GM11168 (cell line): Measurements from ENCODE around the gene ADM5.

Experiments used
- in situ Hi-C: fragments of 300-500 bp; cut with MboI; formaldehyde crosslinking; loops from one replicate; pipeline ENCODE4 v1.12.0; 2022; ENCODE audit warnings: low sequenced_read_pairs; ENCODE audit not compliant: unreplicated experiment

ADM5 gene

GRCh38 chr19:49679771-49680413, 9.5 kb upstream of the ADM5 start:
- in situ Hi-C loops, result no loop called here

- in situ Hi-C loops, result no loop called here
Observed at GRCh38 chr19:49680421-49681351, 8.7 kb upstream of the ADM5 start.

- in situ Hi-C loops, result no loop called here
Observed at GRCh38 chr19:49681830-49682229, 7.6 kb upstream of the ADM5 start.

GRCh38 chr19:49682274-49682673, 7.1 kb upstream of the ADM5 start:
- in situ Hi-C loops, result no loop called here

GRCh38 chr19:49683814-49684250, 5.6 kb upstream of the ADM5 start:
- in situ Hi-C loops, result no loop called here

DNA sequence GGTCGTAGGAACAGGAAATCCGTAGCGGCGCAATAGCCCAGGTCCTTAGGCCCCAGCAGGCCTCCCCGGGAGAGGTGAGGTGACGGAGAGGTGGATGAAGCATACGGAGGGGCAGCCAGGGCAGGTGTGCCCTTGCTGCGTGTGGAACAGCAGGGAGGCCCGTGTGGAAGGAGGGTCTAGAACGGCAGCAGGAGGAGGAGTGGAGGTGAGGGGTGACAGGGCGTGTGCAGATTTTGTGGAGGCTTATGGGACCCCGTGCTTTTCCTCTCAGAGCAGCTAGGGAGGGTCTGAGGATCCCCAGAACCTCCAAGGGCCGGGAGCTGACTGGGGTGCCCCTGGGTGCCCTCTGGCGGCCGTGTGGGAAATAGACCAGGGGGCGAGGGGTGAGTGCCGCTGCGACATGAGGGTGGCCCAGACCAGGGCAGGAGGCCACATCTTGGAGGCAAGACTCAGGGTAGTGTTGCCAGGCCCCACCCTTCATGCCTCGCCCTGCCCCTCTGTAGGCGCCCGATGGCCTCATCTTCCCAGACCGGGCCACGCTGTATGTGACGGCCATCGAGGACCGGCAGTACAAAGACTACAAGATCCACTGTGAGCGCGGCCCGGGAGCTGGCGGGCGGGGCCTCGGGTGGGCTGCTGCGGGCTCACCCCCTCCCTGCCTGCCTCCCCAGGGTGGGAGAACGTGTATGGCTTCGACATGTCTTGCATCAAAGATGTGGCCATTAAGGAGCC, 5.0 kb upstream of the ADM5 start:
- in situ Hi-C loops, result no loop called here

GRCh38 chr19:49684983-49685553, 4.3 kb upstream of the ADM5 start:
- in situ Hi-C loops, result no loop called here

DNA sequence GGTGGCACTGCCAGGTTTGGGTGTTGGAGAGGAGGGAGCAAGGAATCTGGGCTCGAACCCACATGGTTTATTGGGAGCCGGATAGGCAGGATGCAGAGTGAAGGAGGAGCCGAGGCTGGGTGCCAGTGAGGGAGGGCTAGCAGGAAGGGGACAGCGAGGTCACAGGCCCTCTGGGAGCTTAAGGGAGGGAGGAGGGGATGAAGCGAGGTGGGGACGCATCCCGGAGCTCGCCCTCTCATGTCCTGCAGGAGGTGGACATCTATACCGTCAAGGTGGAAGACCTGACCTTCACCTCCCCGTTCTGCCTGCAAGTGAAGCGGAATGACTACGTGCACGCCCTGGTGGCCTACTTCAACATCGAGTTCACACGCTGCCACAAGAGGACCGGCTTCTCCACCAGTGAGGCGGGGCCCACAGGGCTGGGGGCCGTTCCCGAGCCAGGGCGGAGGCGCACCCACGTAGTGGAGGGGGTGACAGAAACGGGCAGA, 3.5 kb upstream of the ADM5 start:
- in situ Hi-C loops, result no loop called here

- in situ Hi-C loops, result no loop called here
Observed at GRCh38 chr19:49686503-49687088, 2.8 kb upstream of the ADM5 start.

GRCh38 chr19:49687150-49687549, 2.2 kb upstream of the ADM5 start:
- in situ Hi-C loops, result no loop called here

DNA sequence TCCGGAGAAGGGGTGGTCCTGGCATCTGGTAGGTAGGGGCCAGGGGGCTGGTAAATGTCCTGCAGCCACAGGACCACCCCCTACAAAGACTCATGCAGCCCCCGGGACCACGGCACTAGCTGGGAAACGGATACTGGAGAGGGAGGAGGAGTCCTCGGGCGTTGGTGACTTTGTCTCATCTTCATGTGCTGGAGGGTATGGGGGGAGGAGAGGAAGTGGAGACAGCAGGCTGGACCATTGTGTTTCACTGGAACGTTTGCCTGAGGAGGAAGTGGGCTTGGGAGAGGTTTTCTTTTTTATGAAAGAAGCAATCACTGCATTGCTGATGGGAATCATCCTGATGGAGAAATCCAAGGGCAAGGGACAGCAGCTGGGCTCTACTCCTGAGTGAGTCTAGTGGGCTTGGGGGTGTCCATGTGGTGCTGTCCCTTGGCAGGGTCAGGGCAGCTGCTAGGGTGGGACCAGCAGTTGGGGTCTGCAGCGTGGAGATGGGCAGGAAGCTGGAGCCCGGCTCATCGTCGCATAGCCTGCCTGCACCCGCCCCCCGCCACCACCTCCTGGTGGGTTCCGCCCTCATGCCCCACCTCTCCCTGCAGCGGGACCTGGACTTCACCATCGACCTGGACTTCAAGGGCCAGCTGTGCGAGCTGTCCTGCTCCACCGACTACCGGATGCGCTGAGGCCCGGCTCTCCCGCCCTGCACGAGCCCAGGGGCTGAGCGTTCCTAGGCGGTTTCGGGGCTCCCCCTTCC, 1.7 kb upstream of the ADM5 start:
- in situ Hi-C loops, result no loop called here

- in situ Hi-C loops, result no loop called here
Observed at GRCh38 chr19:49688531-49689132, 762 bp upstream of the ADM5 start.

DNA sequence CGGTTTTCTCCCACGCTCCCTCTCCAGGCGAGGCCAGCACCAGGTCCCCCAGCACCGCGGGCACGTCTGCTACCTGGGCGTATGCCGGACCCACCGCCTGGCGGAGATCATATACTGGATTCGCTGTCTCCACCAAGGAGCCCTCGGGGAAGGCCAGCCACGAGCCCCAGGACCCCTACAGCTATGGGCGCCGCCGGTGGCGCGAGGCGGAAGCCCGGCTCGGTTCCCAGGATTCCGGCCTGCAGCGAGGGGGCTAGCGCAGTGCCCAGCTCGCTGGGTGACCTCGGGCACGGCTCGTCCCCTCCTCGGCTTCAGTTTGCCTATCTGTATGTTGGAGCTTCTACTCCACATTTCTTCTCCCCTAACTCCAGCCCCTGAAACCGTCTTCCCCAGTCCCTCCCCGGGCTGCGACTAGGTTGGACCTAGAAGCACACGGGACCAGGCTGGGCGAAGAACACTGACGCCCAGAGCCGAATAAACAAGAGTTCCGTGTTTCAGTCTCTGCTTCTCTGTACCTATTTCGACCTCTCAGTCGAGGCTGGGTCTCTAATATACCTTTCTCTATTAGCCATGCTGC, 773 bp downstream of the ADM5 start:
- in situ Hi-C loops, result no loop called here

DNA sequence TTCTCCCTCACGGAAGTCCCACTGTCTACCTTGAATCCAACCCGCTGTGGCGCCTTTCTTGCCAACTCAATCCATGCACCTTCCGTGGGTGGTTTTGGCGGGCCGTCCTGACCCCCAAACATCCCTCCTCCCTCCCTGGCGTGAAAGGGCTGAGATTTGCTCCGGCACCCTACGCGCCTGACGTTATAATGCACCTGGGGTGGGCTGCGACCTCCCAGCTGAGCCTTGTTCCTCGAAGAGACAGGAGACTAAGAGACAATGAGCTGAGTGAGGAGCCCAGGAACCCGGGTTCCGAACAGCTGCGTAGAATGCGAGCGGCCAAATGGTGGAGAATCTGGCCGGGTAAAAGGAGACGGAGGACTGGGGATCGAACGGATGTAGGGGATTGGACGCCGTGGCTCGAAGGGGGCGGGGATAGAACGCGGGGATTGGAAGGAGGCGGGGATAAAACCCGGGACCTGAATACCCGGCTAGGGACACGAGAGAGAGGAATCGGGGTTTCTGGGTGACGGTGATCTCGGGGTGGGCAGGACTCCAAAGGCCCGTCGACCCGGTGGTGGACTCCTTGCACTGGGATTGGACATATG, 1.4 kb downstream of the ADM5 start, which contains the start of gene CPT1C:
Gene CPT1C (plus strand): TSS at position 461 of the 587 bp plus-strand sequence. CDS start 1,137 bp downstream, outside the sequence.
- in situ Hi-C loops, result no loop called here

DNA sequence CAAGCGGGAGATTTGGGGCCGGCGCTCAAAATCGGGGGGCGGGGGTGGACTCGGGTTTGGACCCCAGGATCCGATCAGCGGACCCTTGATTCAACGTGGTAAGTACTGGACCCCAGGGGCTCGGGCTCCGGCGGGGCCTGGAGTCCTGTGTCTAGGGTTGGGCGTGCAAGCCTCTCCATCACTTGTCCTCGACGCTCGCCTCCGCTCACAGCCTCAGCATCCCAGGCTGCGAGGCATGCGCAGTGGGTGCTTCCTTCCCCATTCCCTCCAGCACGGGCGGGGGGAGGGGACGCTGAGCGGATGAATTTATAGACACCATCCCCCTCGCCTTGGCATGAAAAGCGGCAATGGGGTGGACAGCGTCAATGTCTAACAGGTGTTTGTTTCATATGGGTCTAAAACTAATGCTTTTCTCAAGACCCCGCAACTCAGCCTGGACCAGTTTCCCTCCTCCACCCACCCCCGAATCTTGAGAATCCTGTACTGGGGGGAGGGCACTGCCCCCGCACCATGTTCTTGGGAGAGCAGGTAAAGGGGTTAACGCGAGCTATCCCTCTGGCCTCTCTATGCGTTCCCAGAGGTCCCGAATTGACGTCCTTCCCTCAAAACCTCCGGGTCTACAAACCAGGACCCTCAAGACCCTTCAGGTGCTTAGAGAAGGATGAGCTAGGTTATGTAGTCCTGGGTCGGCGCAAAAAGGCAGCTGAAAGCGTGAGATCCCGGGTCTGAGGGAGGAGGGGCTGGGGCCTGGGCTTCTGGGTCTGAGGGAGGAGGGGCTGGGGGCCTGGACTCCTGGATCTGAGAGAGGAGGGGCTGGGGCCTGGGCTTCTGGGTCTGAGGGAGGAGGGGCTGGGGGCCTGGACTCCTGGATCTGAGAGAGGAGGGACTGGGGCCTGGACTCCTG, 2.1 kb downstream of the ADM5 start:
- in situ Hi-C loops, result no loop called here

DNA sequence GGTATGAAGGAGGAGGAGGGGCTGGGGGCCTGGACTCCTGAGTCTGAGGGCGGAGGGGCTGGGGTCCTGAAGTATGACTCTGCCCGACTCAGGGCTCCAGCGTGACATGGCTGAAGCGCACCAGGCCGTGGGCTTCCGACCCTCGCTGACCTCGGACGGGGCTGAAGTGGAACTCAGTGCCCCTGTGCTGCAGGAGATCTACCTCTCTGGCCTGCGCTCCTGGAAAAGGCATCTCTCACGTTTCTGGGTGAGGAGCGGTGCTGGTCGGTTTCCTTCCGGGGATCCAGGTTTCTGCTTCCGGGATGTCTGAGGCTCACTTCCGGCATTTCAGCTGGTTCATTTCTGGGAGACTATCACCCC, 2.7 kb downstream of the ADM5 start:
- in situ Hi-C loops, result no loop called here

- in situ Hi-C loops, result no loop called here
Observed at GRCh38 chr19:49696115-49696514, 6.7 kb downstream of the ADM5 start.
